GM12801 (cell line): ENCODE measurements around the gene FURIN.

ENCODE experiments used
- CTCF ChIP-seq: IDR thresholded peaks from one replicate; pipeline ENCODE4 v1.5.1; 2011; ENCODE audit warnings: control low read depth; ENCODE audit not compliant: insufficient read length; ENCODE audit errors: extremely low read depth

The FURIN gene

GRCh38 chr15:90873998-90874605 lies 5.7 kb downstream of the FURIN start:
- no peak for TF ChIP-seq CTCF

- no peak for TF ChIP-seq CTCF
Measured at GRCh38 chr15:90875549-90875981, 7.2 kb downstream of the FURIN start.

DNA sequence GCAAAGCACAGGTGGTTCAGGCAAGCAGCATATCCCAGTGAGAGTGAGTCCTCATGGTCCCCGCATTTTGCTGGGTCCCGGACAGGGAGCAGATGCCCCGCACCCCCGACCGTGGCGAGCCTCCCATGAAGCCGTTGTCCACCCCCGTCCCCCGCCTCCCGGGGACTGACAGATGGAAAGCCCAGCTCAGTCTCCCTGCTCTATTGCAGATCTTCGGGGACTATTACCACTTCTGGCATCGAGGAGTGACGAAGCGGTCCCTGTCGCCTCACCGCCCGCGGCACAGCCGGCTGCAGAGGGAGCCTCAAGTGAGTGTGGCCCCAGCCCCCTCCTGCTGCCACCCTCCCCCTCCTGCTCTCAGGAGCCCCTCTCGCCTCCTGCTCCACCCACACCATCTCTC lies 7.7 kb downstream of the FURIN start:
- TF ChIP-seq CTCF = no peak

DNA sequence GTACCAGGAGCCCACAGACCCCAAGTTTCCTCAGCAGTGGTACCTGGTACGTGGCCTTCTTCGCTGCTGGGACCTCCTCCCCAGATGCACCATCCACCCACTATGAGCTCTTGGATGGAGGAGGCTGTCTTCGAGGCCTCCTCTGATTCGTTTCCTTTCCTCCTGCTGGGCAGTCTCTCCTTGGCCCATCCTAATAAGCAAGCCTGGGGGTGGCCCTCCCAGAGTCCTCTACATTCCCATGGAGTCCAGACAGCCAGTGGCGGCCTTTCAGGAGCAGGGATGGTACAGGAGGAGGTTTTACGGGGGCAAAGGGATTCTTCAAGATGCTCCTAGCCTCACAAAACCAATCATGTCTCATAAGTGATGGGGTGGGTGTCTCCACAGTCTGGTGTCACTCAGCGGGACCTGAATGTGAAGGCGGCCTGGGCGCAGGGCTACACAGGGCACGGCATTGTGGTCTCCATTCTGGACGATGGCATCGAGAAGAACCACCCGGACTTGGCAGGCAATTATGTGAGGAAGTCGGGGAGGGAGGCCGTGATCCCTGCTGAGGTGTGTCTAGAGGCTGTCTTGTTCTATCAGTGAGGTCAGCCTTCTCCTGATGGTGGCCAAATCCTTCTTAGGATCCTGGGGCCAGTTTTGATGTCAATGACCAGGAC lies 8.3 kb downstream of the FURIN start:
- TF ChIP-seq CTCF = no peak

- no peak for TF ChIP-seq CTCF
Measured at GRCh38 chr15:90877315-90877714, 8.9 kb downstream of the FURIN start.

DNA sequence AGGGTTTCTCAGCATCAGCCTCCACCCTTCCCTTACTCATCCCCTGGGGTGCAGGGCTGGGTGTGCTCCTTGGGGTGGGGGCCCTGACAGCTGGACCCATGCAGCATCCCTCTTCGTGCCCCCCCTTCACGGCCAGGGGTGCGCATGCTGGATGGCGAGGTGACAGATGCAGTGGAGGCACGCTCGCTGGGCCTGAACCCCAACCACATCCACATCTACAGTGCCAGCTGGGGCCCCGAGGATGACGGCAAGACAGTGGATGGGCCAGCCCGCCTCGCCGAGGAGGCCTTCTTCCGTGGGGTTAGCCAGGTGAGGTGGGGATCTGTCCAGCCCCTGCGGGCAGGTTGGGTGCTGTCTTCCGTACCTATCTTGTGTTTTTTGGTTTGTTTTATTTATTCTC lies 9.6 kb downstream of the FURIN start:
- TF ChIP-seq CTCF = no peak

GRCh38 chr15:90878660-90879059 lies 10.3 kb downstream of the FURIN start:
- no peak for TF ChIP-seq CTCF
